Urinary bladder (tissue), 4 donors: ENCODE measurements around the gene NAALADL2. TPM values are rescaled to one million over a fixed set of nuclear protein-coding genes. Genes with fewer than 3 reads are reported as not detected.
"Not testable (repeated sequence)": the region's sequence is repeated elsewhere in the genome, so short reads cannot be mapped to it uniquely, and the experiment has no call there.

Experiments used
- DNase-seq: peaks from one replicate; pipeline ENCODE4 v3.0.0-alpha.2; 2015; ENCODE audit errors: extremely low spot score
- H3K27ac ChIP-seq: one replicate; pipeline ENCODE4 v1.5.1; 2013; ENCODE audit warnings: low read depth, mild to moderate bottlenecking, moderate library complexity
- H3K36me3 ChIP-seq: one replicate; pipeline ENCODE4 v1.6.1; 2013; ENCODE audit warnings: mild to moderate bottlenecking, moderate library complexity; ENCODE audit not compliant: insufficient read depth
- H3K4me1 ChIP-seq: one replicate; pipeline ENCODE4 v1.6.1; 2013; ENCODE audit warnings: mild to moderate bottlenecking, moderate library complexity; ENCODE audit not compliant: insufficient read depth
- H3K4me3 ChIP-seq: one replicate; pipeline ENCODE4 v1.5.1; 2013; ENCODE audit warnings: low read depth, low read length
- WGBS: extraction: QIAGEN DNeasy Blood & Tissue Kit; methylation state at CpG from one replicate; pipeline ENCODE4 v1.1.7; 2013; 5-methylcytosine and 5-hydroxymethylcytosine counted together
- polyA plus RNA-seq: library from polyadenylated mRNA; stranded (reverse); fragments of 200-250 nt; gene quantifications from one replicate; pipeline ENCODE4 v1.2.3, GENCODE V29; 2013
- total RNA-seq: library from RNA; depleted of rRNA; stranded (reverse); fragments of >200 nt; gene quantifications from one replicate; pipeline ENCODE4 v1.2.3, GENCODE V29; 2014
- donor health status: healthy with polysubstance abuse.
- donor health status: healthy.

Gene NAALADL2
- total and polyA plus RNA-seq, 2 donors: 4.2 to 77.5 TPM

- Histone ChIP-seq H3K27ac (no peak overlapping the region), H3K4me1 (no peaks in the 10 kb centered on the region), H3K36me3 (no peaks in the 10 kb centered on the region), H3K4me3 (no peak overlapping the region)
- no peak for DNase-seq
- 85% methylated on average over 4 of the region's 4 CpGs for WGBS
Measured at GRCh38 chr3:175411405-175411804, 552.3 kb downstream of the NAALADL2 start.

GRCh38 chr3:175411946-175412345 lies 552.8 kb downstream of the NAALADL2 start:
- WGBS: 81% methylated on average over 6 of the region's 6 CpGs
- Histone ChIP-seq H3K4me1 (no peaks in the 10 kb centered on the region), H3K4me3 (no peak overlapping the region), H3K36me3 (no peaks in the 10 kb centered on the region), H3K27ac (no peak overlapping the region)
- no peak for DNase-seq

- H3K4me3 ChIP-seq: no peak overlapping the region
- no peak for DNase-seq
Measured at GRCh38 chr3:175413926-175414325, 554.8 kb downstream of the NAALADL2 start.

GRCh38 chr3:175416600-175416999 lies 557.5 kb downstream of the NAALADL2 start:
- Histone ChIP-seq H3K4me1 (no peaks in the 10 kb centered on the region), H3K4me3 (no peak overlapping the region), H3K27ac (no peak overlapping the region), H3K36me3 (no peaks in the 10 kb centered on the region)
- 93% methylated on average over 2 of the region's 2 CpGs for WGBS
- no peak for DNase-seq

More at GRCh38 chr3:175413926-175414325, 554.8 kb downstream of the NAALADL2 start:
- H3K27ac ChIP-seq: no peak overlapping the region
- H3K36me3 ChIP-seq: no peaks in the 10 kb centered on the region
- H3K4me1 ChIP-seq: no peaks in the 10 kb centered on the region
- WGBS: 95% methylated on average over 4 of the region's 4 CpGs

- 88% methylated on average over 1 of the region's 1 CpG for WGBS
- H3K4me3 ChIP-seq: no peak overlapping the region
- H3K36me3 ChIP-seq: no peaks in the 10 kb centered on the region
- H3K4me1 ChIP-seq: no peaks in the 10 kb centered on the region
- no peak for DNase-seq
- no peak overlapping the region for H3K27ac ChIP-seq
Measured at GRCh38 chr3:175417426-175417825, 558.3 kb downstream of the NAALADL2 start.

- 71% methylated on average over 2 of the region's 2 CpGs for WGBS
- Histone ChIP-seq H3K36me3 (no peaks in the 10 kb centered on the region), H3K4me1 (no peaks in the 10 kb centered on the region), H3K27ac (no peak overlapping the region), H3K4me3 (no peak overlapping the region)
- no peak for DNase-seq
Measured at GRCh38 chr3:175421902-175422301, 562.8 kb downstream of the NAALADL2 start.

GRCh38 chr3:175422744-175423143 lies 563.6 kb downstream of the NAALADL2 start:
- Histone ChIP-seq H3K4me3 (no peak overlapping the region), H3K27ac (no peak overlapping the region), H3K4me1 (no peaks in the 10 kb centered on the region), H3K36me3 (no peaks in the 10 kb centered on the region)
- WGBS: 90% methylated on average over 2 of the region's 2 CpGs
- no peak for DNase-seq

- H3K4me3 ChIP-seq, H3K27ac ChIP-seq, H3K4me1 ChIP-seq, H3K36me3 ChIP-seq, DNase-seq: not testable (repeated sequence)
- 87% methylated on average over 2 of the region's 2 CpGs for WGBS
Measured at GRCh38 chr3:175423848-175424247, 564.7 kb downstream of the NAALADL2 start.

GRCh38 chr3:175426805-175427204 lies 567.7 kb downstream of the NAALADL2 start:
- DNase-seq: no peak
- Histone ChIP-seq H3K27ac (no peak overlapping the region), H3K36me3 (no peaks in the 10 kb centered on the region), H3K4me1 (no peaks in the 10 kb centered on the region), H3K4me3 (no peak overlapping the region)
- WGBS: 92% methylated on average over 5 of the region's 5 CpGs

GRCh38 chr3:175428466-175428865 lies 569.3 kb downstream of the NAALADL2 start:
- no peak for DNase-seq
- no peaks in the 10 kb centered on the region for H3K36me3 ChIP-seq
- H3K27ac ChIP-seq: no peak overlapping the region
- H3K4me1 ChIP-seq: no peaks in the 10 kb centered on the region
- no peak overlapping the region for H3K4me3 ChIP-seq

GRCh38 chr3:175430983-175431773 lies 572.0 kb downstream of the NAALADL2 start:
- Histone ChIP-seq H3K4me3 (no peak overlapping the region), H3K27ac (no peak overlapping the region), H3K36me3 (no peaks in the 10 kb centered on the region), H3K4me1 (no peaks in the 10 kb centered on the region)
- DNase-seq: no peak
- WGBS: 66% methylated on average over 8 of the region's 8 CpGs

GRCh38 chr3:175432376-175433025 lies 573.4 kb downstream of the NAALADL2 start:
- Histone ChIP-seq H3K27ac (no peak overlapping the region), H3K4me1 (no peaks in the 10 kb centered on the region), H3K4me3 (no peak overlapping the region), H3K36me3 (no peaks in the 10 kb centered on the region)
- no peak for DNase-seq
- 63% methylated on average over 4 of the region's 4 CpGs for WGBS

GRCh38 chr3:175433026-175433674 lies 574.0 kb downstream of the NAALADL2 start:
- Histone ChIP-seq H3K4me3 (no peak overlapping the region), H3K27ac (no peak overlapping the region), H3K4me1 (no peaks in the 10 kb centered on the region), H3K36me3 (no peaks in the 10 kb centered on the region)
- DNase-seq: no peak
- 76% methylated on average over 5 of the region's 5 CpGs for WGBS

GRCh38 chr3:175434561-175434960 lies 575.4 kb downstream of the NAALADL2 start:
- H3K27ac ChIP-seq: no peak overlapping the region
- no peak for DNase-seq
- H3K4me1 ChIP-seq: no peaks in the 10 kb centered on the region
- no peaks in the 10 kb centered on the region for H3K36me3 ChIP-seq
- H3K4me3 ChIP-seq: no peak overlapping the region
